Gastrocnemius medialis (tissue), 4 donors: Measurements from ENCODE around the gene TEX38.

ENCODE experiments used
- CTCF ChIP-seq, 5 experiments: fragments of 450-650 bp in 3 of 5; fragments of 200-600 bp in 2 of 5; sonication (generic) in 2 of 5; IDR thresholded peaks in 4 of 5; conservative IDR thresholded peaks in 1 of 5; 1 replicate in 4 of 5; 2 replicates in 1 of 5; pipeline ENCODE4 v1.5.1; 2016 to 2019; ENCODE audit warnings: antibody characterized with exemption in 5 of 5, mild to moderate bottlenecking in 3 of 5, moderate library complexity in 3 of 5
- POLR2A ChIP-seq, 2 donors: fragments of 450-650 bp; IDR thresholded peaks; one replicate each; pipeline ENCODE4 v1.6.1; 2017; ENCODE audit warnings: antibody characterized with exemption in 2 of 2, mild to moderate bottlenecking in 2 of 2, moderate library complexity in 2 of 2

GRCh38 chr1:46623743-46624644 lies 47.7 kb upstream of the TEX38 start:
- TF ChIP-seq POLR2A (IDR thresholded peaks at IDR 0.05) (no peak), CTCF (IDR thresholded peaks at IDR 0.05 in 4 of 5, conservative IDR thresholded peaks at IDR 0.05 in 1 of 5) (no peak)
